Measurements from ENCODE around the gene METTL17. TPM values are rescaled to one million over a fixed set of nuclear protein-coding genes. Genes with fewer than 3 reads are reported as not detected.

METTL17 gene
- total and polyA plus RNA-seq, 2 donors (not counting 1 experiment from before 2014, with no cell fraction given), result 28.4 to 47.7 TPM

DNA sequence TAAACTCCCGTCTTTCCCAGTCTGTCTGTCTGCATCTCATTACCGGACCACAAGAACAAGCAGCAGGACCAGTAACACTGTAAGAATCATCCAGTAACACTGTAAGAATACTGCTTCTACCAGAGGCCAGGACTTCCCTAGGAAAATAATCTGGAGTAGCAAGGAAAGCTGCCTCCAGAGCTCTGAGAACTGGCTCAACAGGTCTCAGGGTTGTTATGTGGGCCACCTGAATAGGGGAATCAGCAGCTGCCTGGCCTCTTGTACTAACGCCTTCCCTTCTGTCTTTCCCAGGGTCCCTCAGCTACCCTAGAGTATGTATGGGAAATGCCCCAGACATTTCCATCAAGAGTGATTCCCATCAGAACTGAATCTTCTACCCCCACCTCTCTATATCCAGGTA is 8.4 kb downstream of the METTL17 start:
- Histone ChIP-seq H3K9ac (ENCODE audit: insufficient read depth, low read length) (no peak overlapping the region), H4K20me1 (ENCODE audit: control insufficient read depth, extremely low read depth, insufficient read depth, low read length) (no peaks in the 10 kb centered on the region), H3K36me3 (ENCODE audit: control insufficient read depth, insufficient read depth, low read length) (peaks cover 7% of the 10 kb centered on the region), H3K4me1 (ENCODE audit: control insufficient read depth, extremely low read depth, insufficient read depth, low read length) (no peaks in the 10 kb centered on the region), H2AFZ (ENCODE audit: low read length) (no peak overlapping the region), H3K27ac (ENCODE audit: insufficient read depth, low read length) (no peak overlapping the region), H3K4me3 (replicated peaks in 1 of 4; ENCODE audit: control extremely low read depth in 1 of 4, insufficient read depth in 1 of 4, low read depth in 3 of 4, low read length in 4 of 4) (no peak overlapping the region), H3K27me3 (ENCODE audit: control insufficient read depth, insufficient read depth, low read length) (no peaks in the 10 kb centered on the region), H3K4me2 (ENCODE audit: extremely low read depth, insufficient read depth, low read length) (no peak overlapping the region), H3K9me3 (ENCODE audit: control insufficient read depth, insufficient read depth, low read depth, low read length) (no peaks in the 10 kb centered on the region), H3K79me2 (ENCODE audit: control insufficient read depth, insufficient read depth, low read length) (no peaks in the 10 kb centered on the region)
- no peak for TF ChIP-seq EZH2 (IDR thresholded peaks at IDR 0.05; ENCODE audit: low read length, missing control alignments)
- TF ChIP-seq, protein P1, sequence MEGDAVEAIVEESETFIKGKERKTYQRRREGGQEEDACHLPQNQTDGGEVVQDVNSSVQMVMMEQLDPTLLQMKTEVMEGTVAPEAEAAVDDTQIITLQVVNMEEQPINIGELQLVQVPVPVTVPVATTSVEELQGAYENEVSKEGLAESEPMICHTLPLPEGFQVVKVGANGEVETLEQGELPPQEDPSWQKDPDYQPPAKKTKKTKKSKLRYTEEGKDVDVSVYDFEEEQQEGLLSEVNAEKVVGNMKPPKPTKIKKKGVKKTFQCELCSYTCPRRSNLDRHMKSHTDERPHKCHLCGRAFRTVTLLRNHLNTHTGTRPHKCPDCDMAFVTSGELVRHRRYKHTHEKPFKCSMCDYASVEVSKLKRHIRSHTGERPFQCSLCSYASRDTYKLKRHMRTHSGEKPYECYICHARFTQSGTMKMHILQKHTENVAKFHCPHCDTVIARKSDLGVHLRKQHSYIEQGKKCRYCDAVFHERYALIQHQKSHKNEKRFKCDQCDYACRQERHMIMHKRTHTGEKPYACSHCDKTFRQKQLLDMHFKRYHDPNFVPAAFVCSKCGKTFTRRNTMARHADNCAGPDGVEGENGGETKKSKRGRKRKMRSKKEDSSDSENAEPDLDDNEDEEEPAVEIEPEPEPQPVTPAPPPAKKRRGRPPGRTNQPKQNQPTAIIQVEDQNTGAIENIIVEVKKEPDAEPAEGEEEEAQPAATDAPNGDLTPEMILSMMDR (conservative IDR thresholded peaks at IDR 0.05 in 1 of 2, IDR thresholded peaks at IDR 0.05 in 1 of 2; ENCODE audit: low read depth in 1 of 2, low read length in 2 of 2), result no peak
- DNase-seq (ENCODE audit: low read depth in 2 of 2), result no peak

DNA sequence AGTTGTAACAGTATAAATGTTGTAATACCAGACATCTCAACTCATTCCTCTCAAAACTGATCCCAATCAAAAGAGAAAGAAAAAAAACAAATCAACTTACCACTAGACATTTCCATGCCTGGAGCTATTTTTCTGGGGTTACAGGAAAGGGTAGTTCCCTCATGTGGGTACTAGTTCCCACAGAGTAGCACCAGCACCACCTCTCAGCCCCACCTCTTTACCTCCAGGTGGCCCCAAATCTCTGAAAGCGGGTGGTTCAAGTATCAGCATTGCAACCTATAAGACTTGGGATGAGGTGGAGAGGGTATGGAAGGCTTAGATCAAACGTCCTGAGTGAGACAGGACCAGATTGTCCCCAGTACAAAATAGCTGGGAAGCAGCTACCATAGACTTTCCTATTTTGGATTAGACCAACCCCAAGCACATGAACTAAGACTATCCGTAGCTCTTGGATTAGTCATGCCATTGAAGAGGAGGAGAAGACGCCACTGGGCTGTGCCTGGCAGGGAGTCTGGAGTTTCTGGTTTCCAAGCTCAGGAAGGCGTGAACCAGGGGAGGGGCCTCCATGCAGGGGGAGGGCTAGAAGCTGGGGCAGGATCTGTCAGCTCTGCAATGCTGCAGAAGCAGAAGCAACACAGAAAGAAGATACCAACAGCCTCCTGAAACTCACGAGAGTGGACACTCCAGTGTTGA is 9.0 kb downstream of the METTL17 start, which contains the start of gene SLC39A2:
Gene SLC39A2 (plus strand): TSS at position 620 of the 693 bp plus-strand sequence. CDS start 154 bp downstream, outside the sequence.
- Histone ChIP-seq H3K79me2 (ENCODE audit: control insufficient read depth, insufficient read depth, low read length) (no peaks in the 10 kb centered on the region), H3K27ac (ENCODE audit: insufficient read depth, low read length) (no peak within 1 kb of the TSS), H2AFZ (ENCODE audit: low read length) (no peak within 1 kb of the TSS), H3K4me2 (ENCODE audit: extremely low read depth, insufficient read depth, low read length) (no peak within 1 kb of the TSS), H3K4me1 (ENCODE audit: control insufficient read depth, extremely low read depth, insufficient read depth, low read length) (no peaks in the 10 kb centered on the region), H3K36me3 (ENCODE audit: control insufficient read depth, insufficient read depth, low read length) (peaks cover 7% of the 10 kb centered on the region), H3K4me3 (replicated peaks in 1 of 4; ENCODE audit: control extremely low read depth in 1 of 4, insufficient read depth in 1 of 4, low read depth in 3 of 4, low read length in 4 of 4) (no peak within 1 kb of the TSS), H3K9me3 (ENCODE audit: control insufficient read depth, insufficient read depth, low read depth, low read length) (no peaks in the 10 kb centered on the region), H3K9ac (ENCODE audit: insufficient read depth, low read length) (no peak within 1 kb of the TSS), H4K20me1 (ENCODE audit: control insufficient read depth, extremely low read depth, insufficient read depth, low read length) (no peaks in the 10 kb centered on the region), H3K27me3 (ENCODE audit: control insufficient read depth, insufficient read depth, low read length) (no peaks in the 10 kb centered on the region)
- TF ChIP-seq EZH2 (IDR thresholded peaks at IDR 0.05; ENCODE audit: low read length, missing control alignments), result no peak
- TF ChIP-seq, protein P1 (conservative IDR thresholded peaks at IDR 0.05 in 1 of 2, IDR thresholded peaks at IDR 0.05 in 1 of 2; ENCODE audit: low read depth in 1 of 2, low read length in 2 of 2), result no peak
- peak; percentile 51 to 76 for DNase-seq (ENCODE audit: low read depth in 2 of 2)

DNA sequence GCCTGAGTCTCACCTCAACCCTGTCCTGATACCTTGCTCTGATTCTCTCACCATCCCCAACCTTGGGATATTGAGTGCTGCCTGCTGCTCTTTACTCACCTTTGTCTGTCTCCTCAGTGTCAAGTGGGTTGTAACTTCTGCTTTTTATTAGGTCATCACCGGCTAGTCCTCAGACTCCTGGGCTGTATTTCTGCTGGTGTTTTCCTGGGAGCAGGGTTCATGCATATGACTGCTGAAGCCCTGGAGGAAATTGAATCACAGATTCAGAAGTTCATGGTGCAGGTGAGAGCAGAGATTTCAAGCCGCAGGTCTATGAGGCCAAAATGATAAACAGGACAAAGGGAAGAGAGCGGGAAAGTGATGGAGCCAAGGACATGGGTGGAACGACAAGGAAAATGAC is 9.8 kb downstream of the METTL17 start:
- Histone ChIP-seq H3K9ac (ENCODE audit: insufficient read depth, low read length) (no peak overlapping the region), H3K4me2 (ENCODE audit: extremely low read depth, insufficient read depth, low read length) (no peak overlapping the region), H3K36me3 (ENCODE audit: control insufficient read depth, insufficient read depth, low read length) (peaks cover 6% of the 10 kb centered on the region), H3K9me3 (ENCODE audit: control insufficient read depth, insufficient read depth, low read depth, low read length) (no peaks in the 10 kb centered on the region), H3K4me3 (replicated peaks in 1 of 4; ENCODE audit: control extremely low read depth in 1 of 4, insufficient read depth in 1 of 4, low read depth in 3 of 4, low read length in 4 of 4) (no peak overlapping the region), H3K79me2 (ENCODE audit: control insufficient read depth, insufficient read depth, low read length) (no peaks in the 10 kb centered on the region), H2AFZ (ENCODE audit: low read length) (no peak overlapping the region), H3K27me3 (ENCODE audit: control insufficient read depth, insufficient read depth, low read length) (no peaks in the 10 kb centered on the region), H3K4me1 (ENCODE audit: control insufficient read depth, extremely low read depth, insufficient read depth, low read length) (no peaks in the 10 kb centered on the region), H3K27ac (ENCODE audit: insufficient read depth, low read length) (no peak overlapping the region), H4K20me1 (ENCODE audit: control insufficient read depth, extremely low read depth, insufficient read depth, low read length) (no peaks in the 10 kb centered on the region)
- TF ChIP-seq EZH2 (IDR thresholded peaks at IDR 0.05; ENCODE audit: low read length, missing control alignments), result no peak
- TF ChIP-seq, protein P1 (conservative IDR thresholded peaks at IDR 0.05 in 1 of 2, IDR thresholded peaks at IDR 0.05 in 1 of 2; ENCODE audit: low read depth in 1 of 2, low read length in 2 of 2), result no peak
- no peak for DNase-seq (ENCODE audit: low read depth in 2 of 2)

Measured in fibroblast of lung (primary cell).